HG03439 (cell line): ENCODE results near the gene PCARE.

Experiments used
- ATAC-seq: cut with Tn5 transposase; IDR thresholded peaks from one replicate; pipeline ENCODE4 v1.9.1; 2021; ENCODE audit warnings: mild to moderate bottlenecking, moderate library complexity; ENCODE audit not compliant: unreplicated experiment

PCARE gene

GRCh38 chr2:29063646-29064345, 10.5 kb downstream of the PCARE start:
- ATAC-seq: no peak

GRCh38 chr2:29063056-29063455, 11.3 kb downstream of the PCARE start:
- no peak for ATAC-seq

GRCh38 chr2:29062371-29062770, 12.0 kb downstream of the PCARE start:
- ATAC-seq: no peak

GRCh38 chr2:29061616-29062015, 12.7 kb downstream of the PCARE start:
- no peak for ATAC-seq

GRCh38 chr2:29061176-29061575, 13.1 kb downstream of the PCARE start:
- ATAC-seq: no peak

- no peak for ATAC-seq
Measured at GRCh38 chr2:29060441-29060840, 13.9 kb downstream of the PCARE start.

GRCh38 chr2:29059624-29060023, 14.7 kb downstream of the PCARE start:
- ATAC-seq: no peak

- ATAC-seq: no peak
Measured at GRCh38 chr2:29057006-29057405, 17.3 kb downstream of the PCARE start.

GRCh38 chr2:29056452-29056851, 17.9 kb downstream of the PCARE start:
- ATAC-seq: no peak

GRCh38 chr2:29055601-29056000, 18.7 kb downstream of the PCARE start:
- no peak for ATAC-seq

GRCh38 chr2:29054430-29054829, 19.9 kb downstream of the PCARE start:
- no peak for ATAC-seq

- no peak for ATAC-seq
Measured at GRCh38 chr2:29053670-29054400, 20.5 kb downstream of the PCARE start.

GRCh38 chr2:29053223-29053622, 21.1 kb downstream of the PCARE start:
- ATAC-seq: no peak

GRCh38 chr2:29052807-29053206, 21.5 kb downstream of the PCARE start:
- no peak for ATAC-seq

- ATAC-seq: no peak
Measured at GRCh38 chr2:29051730-29052129, 22.6 kb downstream of the PCARE start.

- no peak for ATAC-seq
Measured at GRCh38 chr2:29050591-29050990, 23.7 kb downstream of the PCARE start.

- no peak for ATAC-seq
Measured at GRCh38 chr2:29047083-29047845, 27.1 kb downstream of the PCARE start.

- no peak for ATAC-seq
Measured at GRCh38 chr2:29046321-29046720, 28.0 kb downstream of the PCARE start.

GRCh38 chr2:29044459-29044858, 29.9 kb downstream of the PCARE start:
- no peak for ATAC-seq

- no peak for ATAC-seq
Measured at GRCh38 chr2:29042561-29043075, 31.7 kb downstream of the PCARE start.

- ATAC-seq: no peak
Measured at GRCh38 chr2:29041161-29041660, 33.1 kb downstream of the PCARE start.
